Measurements from ENCODE around the gene ABCB10.
"Not testable (repeated sequence)": the region's sequence is repeated elsewhere in the genome, so short reads cannot be mapped to it uniquely, and the experiment has no call there.

Gene ABCB10

DNA sequence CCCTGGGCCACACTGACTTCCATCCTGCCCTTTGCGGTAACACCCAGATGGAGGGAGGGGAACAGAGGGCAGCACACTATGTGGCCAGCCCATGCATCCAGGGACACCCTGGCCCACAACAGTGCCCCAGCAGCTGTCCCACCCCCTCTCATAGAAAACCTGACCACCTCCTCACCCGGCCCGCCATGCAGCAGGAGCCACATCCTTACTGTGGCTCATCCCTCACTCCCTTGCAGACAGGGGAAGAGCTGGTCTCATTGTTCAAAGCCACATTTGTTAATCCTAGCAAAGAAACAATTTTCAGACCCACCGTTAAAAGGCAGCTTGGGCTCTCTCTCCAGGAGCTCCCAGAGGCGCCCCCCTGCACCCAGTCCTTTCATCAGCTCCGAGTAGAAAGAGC is 27.2 kb downstream of the ABCB10 start:
- no peak for DNase-seq

DNA sequence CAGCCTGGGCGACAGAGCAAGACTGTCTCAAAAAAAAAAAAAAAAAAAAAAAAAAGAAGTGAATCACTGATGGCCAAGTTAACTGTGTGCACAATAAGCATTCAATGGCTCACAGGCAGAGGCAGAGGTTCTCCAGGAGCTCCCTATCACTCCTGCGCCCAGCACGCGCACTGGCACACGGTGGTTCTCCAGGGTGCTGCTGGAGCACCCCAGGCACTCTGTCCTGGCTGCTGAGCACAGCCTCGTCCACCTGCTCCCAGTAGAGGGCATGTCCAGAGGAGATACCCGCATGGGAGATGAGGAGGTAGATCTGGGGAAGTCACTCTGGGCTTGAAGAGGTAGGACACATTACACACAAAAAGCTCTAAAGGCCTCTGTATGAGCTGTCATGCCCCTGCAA is 28.9 kb downstream of the ABCB10 start:
- DNase-seq: no peak

DNA sequence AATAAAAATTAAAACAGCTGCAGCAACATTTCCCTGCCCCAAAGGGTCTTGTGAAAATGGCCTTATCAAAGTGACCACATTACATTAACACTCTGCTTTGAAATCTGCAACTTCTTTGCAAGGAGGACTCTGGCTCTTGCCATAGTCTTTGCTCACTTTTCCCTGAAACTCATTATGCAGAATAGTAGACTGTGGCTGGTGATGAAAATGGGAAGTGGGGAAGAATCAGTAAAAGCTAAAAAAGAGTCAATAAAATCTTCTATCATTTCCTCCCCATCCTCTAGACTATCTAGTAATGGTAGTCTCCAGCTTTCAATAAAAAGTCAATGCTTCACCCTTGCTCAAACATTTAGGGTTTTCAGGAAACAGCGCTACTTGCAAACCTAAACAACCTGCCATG is 31.8 kb downstream of the ABCB10 start:
- no peak for DNase-seq

DNA sequence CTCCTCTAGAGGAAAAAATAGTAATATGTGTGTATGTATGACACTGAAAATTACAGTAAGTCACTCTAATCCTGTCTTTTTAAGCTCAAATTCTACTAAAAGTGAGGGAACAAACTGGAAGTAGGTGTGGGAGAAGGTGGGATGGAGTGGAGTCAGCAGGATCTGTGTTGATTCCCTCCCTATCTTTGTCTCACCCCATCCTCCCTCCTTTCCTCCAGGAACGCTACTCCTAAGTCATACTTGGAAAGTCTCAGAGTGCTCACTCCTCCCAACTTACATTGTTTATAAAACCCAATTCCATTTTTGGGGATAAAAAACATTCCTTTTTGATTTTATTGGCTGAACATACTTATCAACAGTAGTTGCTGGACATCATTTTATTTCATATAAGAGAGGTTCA is 35.5 kb downstream of the ABCB10 start:
- DNase-seq: no peak

DNA sequence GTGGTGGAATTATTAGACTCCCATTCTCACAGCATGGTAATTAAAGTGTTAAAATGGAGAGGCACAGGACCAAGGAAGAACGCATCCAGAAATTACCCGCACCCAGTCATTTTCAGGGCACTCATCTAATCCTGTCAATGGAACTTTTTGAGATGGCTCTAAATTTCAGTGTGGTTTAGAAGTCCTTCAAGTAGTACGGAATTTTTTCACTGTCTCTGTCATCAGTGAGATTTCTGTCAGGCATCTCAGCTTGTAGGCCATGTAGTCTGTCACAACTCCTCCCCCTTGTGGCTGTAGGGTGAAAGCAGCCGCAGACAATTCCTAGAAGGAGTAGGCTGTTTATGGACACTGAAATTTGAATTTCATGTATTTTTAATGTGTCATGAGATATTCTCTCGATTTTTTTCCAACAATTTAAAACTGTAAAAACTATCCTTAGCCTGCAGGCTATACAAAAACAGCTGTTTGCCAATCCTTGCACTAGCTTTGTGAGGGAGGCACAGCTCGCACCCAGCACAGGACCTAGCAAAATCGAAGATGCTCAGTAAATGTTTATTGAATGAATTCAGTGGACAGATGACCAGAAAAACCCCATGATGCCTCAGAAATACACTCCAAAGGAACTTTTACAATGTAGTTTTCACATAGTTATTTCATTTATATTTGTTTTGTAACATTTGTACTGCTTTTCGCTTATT is 43.8 kb downstream of the ABCB10 start:
- DNase-seq: peak; percentile 65

DNA sequence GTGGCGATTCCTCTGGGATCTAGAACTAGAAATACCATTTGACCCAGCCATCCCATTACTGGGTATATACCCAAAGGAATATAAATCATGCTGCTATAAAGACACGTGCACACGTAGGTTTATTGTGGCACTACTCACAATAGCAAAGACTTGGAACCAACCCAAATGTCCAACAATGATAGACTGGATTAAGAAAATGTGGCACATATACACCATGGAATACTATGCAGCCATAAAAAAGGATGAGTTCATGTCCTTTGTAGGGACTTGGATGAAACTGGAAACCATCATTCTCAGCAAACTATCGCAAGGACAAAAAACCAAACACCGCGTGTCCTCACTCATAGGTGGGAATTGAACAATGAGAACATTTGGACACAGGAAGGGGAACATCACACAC is 46.9 kb downstream of the ABCB10 start:
- DNase-seq: not testable (repeated sequence)

DNA sequence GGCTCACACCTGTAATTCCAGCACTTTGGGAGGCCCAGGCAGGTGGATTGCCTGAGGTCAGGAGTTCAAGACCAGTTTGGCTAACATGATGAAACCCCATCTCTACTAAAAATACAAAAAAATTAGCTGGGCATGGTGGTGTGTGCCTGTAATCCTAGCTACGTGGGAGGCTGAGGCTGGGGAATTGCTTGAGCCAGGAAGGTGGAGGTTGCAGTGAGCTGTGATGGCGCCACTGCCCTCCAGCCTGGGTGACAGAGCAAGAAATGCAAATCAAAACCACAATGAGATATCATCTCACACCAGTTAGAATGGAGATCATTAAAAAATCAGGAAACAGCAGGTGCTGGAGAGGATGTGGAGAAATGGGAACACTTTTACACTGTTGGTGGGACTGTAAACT is 47.3 kb downstream of the ABCB10 start:
- DNase-seq: not testable (repeated sequence)

DNA sequence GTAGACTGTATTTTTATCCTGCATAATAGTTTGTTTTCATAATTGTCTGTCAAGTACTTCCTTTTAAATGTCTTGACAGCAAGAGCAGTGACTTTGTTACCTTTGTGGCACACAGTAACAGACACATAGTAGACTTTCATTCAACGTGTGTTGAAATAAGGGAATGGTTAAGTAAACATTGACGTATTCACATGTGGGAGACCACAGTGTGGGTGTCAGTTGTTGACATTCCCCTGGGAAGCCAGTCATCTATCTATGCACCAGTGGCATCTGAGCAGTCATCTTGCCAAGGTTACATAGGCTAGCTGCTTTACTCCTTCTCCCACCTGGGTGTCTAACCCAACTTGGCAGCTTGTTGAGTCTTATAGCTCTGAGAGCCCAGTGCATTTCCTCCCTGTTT is 48.9 kb downstream of the ABCB10 start:
- DNase-seq: no peak

DNA sequence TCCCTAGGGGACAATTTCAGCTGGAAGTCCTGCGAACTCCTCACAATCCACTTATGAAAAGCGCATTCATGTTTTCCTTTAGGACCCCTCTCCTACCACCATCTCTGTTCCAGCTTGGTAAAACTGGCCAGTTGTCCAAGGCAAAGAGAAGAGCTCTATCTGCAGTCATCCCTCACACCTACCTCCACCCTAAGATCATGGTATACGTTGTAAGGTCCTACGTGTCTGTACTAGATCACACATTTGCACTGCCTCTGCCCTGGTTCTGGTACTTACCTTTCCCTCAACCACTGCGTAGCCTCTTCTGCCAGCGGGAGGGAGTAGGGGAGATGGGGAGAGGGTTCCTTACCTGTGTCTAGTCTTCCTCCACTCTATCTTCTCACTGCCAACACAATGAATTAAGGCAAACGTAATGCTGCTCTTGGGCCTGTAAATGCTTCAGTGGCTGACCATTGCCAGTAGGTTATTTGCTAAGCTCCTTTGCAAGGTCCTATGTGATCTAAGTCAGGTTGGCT is 49.6 kb downstream of the ABCB10 start:
- DNase-seq: no peak

DNA sequence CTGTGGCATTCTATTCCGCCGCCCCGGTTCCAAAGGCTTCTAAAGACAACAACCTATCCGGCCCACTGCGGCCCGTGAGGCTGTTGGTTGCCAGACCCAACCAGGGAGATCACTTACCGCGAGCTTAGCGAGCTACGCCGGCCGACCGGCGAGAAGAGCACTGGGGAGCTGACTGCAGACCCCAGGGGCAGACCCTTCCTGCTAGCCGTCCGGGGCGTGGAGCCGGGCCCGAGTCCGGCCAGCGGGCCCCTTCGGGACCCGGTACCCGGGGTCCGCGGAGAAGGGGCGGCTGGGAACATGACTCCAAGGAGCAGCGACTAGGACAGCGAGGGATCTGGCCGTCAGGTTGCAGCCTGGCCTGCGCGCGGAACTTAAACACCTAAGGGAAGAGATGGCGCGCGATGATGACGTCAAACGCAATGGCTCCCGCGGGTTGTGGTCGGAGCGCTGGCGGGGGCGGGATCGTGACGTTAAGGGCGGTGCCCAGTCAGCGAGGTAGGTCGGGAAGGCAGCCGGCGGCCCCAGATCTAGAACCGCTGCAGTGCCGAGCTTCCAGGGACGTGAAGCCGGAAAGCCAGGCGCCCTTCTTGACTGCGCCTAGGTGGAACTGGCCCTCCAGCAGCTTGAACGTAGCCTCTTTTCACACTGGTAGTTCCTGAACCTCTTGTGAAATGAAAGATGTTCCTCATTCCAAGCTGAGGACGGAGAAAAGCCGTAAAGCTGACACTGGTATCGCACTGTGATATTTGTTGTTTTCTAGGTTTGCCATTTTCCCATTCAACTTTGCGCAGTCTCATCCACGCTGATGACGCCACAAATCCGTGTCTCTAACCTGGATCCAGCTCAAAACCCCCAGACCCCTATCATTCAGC is 50.3 kb downstream of the ABCB10 start, which contains the start of gene NUP133:
NUP133 (minus strand) TSS at position 391 of the 872 bp plus-strand sequence; CDS start at position 299, 92 bp downstream.
- DNase-seq: peak; percentile 98

DNA sequence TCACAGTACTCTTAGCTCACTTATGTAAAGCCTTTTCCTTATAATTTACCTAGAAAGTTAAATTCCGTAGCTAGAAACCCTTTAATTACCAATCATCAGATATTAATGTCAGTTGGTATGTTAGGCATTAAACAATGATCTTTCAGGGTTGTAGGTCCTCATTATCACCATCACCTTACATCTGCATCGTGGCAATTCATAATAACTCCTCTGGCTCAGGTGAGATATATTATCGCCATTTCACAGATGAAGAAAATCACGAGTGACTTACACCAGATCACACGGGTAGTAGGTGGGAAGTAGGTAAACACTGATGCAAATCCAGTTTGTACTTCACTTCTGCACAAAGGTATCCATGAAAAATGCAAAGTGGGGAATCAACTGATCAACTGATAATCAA is 51.0 kb downstream of the ABCB10 start:
- no peak for DNase-seq

DNA sequence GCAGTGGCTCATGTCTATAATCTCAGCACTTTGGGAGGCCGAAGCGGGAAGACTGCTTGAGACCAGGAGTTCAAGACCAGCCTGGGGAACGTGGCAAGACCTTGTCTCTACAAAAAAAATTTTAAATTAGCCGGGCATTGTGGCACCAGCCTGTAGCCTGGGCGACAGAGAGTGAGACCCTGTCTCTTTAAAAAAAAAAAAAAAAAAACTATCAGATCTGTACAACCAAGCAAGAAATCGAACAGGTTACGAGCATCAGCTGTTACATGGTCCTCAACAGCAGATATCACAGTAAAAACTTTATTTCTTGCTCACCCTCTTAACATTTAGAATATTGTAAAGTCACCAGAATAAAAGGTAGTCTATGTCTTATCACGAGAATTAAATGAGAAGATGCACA is 51.9 kb downstream of the ABCB10 start:
- DNase-seq: no peak

DNA sequence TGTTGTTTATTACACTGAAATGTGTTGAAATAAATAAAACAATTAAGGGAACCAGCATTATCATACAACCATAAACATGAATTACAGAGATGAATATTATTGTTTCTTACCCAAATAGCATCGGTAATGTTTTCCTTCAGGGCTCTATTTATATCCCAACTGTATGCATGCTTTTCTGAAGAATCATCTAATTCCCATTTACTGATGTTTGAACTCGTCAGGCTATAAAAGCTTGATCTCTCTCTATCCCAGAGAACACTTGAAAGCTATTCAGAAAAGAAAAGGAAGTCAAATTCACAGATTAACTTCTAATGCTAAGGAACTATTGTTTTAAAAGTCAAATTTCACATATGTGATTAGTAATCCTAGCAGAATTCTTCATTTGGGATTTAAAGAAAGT is 62.7 kb downstream of the ABCB10 start:
- no peak for DNase-seq

DNA sequence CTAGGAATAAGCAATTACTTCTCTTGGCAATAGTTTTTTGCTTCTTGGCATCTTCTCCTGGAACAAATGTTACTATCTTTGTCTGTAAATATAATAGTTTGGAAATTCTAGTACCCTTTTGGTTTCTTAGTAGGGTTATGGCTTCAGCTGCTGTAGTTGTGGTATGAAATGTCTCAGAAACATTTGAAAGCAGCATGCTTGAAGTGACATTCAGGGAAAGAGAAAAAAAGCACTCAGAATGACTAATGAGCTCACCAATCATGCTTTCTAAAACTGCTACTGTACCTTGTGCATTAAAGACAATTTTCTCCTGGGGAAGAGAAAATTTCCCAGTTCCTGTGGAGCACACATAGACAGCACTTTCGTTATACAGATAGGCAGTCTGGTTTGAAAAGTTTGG is 71.3 kb downstream of the ABCB10 start:
- no peak for DNase-seq

DNA sequence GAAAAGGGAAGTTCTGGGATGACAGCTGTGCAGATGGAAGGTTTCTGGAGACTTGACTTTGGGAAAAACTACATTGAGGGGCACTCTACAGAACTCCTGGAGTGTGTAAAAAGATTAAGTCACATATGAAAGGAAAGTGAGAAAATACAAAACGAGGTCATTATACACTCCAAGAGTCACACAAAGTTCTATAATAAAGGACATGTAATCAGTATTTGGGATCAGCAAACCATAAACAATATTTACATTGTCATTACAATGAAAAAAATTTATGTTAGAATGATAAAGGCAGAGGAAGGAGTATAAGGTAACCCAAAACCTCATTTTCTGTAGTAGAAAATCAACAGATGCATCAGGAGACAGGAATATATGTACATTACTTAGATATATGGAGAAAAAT is 73.2 kb downstream of the ABCB10 start:
- DNase-seq: no peak

DNA sequence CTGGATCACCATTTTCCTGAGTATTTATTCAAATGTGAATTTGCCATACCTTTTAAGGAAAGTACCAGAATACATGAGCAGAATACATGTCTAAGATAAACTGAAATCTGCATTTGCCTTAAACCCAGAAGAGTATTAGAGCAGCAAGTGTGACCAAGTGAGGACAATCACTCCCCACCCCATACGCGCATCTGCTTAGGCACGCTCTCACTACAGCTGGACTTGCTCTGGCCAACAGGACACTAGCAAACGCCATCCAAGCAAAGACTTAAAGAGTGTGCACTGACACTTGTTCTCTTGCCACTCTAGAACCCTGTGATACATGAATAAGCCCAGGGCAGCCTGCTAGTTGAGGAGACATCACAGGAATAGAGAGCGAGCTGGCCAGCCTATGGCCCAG is 76.0 kb downstream of the ABCB10 start:
- DNase-seq: no peak

DNA sequence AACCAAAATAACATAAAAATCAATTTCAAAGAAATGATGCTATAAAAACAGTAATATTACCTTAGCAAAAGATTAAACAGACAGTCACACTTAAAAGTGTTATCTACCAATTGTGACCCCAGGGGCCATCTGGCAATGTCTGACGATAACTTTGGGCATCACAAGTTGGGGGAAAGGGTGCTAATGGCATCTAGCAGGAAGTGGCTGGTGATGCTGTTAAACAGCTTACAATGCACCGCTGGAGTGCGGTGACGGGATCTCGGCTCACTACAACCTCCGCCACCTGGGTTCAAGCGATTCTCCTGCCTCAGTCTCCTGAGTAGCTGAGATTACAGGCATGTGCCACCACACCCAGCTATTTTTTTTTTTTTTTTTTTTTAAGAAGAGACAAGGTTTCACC is 78.0 kb downstream of the ABCB10 start:
- DNase-seq: no peak

DNA sequence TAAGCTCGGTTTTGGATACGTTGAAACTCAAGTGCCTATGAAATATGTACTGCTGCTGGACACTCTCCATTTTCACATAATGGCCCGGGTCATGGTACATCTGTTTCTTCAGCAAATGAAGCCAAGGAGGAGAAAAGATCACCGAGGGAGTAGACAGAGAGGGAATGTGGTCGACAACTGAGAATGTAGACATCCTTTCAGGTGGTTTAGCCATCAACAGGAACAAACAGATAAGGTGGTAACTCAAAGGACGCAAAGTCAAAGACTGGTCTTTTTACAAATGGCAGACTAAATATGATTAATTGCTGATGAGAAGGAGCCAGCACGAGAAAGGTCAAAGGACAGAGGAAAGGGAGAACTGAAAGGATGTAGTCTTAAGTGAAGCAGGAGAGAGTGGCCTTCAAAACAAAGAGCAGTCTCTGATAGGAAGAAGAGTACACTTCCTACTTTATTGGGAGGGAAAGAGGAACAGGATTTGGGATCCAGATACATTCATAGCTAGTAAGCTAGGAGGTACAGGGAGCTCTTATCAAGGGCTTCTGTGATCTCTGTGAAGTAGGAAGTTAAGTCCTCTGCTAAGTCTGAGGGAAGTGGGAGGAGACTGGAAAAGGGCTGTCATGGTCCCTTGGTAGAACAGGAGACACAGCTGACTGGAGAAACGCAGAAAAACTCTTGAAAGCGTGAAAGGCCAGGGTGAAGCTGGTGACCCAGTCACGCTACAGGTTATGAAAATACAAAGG is 78.7 kb downstream of the ABCB10 start:
- DNase-seq: no peak

DNA sequence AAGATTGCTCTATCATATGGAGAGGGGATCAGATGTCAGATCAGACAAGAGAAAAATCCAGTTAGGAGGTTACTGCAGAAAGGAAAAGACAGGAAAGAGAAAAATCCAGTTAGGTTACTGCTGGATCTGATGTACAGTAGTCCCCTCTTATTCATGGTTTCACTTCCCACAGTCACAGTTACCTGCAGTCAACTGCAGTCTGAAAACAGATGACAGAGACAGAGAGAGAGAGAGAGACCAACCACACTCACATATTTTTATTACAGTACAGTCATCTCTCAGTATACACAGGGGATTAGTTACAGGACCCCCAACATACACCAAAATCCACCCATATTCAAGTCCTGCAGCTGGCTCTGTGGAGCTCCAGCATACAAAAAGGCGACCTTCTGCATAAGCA is 79.7 kb downstream of the ABCB10 start:
- DNase-seq: no peak

DNA sequence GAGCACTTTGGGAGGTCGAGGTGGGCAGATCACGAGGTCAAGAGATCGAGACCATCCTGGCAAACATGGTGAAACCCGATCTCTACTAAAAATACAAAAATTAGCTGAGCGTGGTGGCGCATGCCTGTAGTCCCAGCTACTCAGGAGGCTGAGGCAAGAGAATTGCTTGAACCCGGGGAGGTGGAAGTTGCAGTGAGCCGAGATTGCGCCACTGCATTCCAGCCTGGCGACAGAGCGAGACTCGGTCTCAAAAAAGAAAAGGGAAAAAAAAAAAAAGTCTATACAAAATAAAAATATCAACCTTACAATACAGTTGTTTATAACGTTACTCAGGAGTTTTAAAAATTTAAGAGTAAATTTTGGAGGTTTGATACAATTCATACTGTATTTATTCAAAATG is 82.6 kb downstream of the ABCB10 start:
- not testable (repeated sequence) for DNase-seq

DNA sequence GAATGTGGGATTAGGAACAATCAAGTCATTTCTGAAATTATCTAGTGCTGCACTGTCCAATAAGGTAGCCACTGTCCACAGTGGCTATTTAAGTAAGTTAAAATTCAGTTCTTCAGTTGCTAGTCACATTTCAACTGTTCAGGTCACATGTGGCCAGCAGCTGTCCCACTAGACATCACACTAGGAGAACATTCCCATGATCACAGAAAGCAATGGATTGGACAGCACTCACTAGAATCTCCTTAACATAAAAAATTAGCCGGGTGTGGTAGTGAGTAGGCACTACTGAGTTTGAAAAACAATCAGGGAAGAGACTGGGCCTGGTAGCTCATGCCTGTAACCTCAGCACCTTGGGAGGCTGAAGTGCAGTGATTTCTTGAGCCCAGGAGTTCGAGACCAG is 84.0 kb downstream of the ABCB10 start:
- no peak for DNase-seq

DNA sequence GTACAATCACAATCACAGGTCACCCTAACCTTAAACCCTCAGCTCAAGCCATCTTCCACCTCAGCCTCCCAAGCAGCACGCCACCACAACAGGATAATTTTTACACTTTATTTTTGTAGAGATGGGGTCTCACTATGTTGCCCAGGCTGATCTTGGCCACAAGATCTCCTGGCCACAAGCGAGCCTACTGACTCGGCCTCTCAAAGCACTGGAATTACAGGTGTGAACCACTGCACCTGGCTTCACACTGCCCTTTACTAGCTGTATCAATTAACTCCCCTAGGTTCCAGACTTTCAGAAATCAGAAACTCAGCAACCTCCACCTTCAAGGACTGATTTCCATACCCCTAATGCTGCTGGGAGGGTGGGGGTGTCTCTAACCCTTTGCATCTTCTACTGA is 87.3 kb downstream of the ABCB10 start:
- DNase-seq: no peak

DNA sequence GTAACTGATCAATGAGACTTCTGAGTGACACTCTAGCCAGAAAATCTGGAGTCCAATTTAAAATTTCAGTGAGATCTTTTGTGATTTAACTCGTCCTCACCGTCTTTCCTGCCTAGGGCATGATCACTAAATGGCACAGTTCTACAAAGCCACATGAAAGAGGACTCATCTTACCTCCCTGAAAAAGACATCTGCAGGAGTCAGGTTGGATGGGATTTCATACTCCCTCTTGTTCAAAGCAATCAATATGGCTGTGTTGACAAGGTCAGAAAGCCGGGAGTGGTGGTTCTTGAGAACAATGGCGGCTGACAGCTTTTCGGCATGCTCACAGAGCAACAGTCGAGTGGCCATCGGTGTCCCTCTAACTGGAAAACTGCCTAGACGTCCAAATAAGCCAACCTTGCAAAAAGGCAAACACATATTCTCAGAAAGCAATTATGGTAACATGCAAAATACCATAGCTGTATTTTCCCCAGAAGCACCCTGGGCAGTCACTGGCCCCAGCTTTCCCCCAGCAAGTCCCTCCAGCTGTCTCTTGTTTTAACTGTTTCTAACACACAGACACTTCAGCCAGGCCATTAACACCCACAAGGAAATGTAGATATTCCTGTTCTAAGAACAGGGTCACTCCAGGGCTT is 88.0 kb downstream of the ABCB10 start:
- no peak for DNase-seq
